ENCODE results near the gene STARD3. TPM values are rescaled to one million over a fixed set of nuclear protein-coding genes. Genes with fewer than 3 reads are reported as not detected.

Gene STARD3
- total and polyA plus RNA-seq, 2 of the 13 experiments (the other 11 are each of a cell fraction or from before 2014, with no cell fraction given), result 34.6 to 100 TPM

- TF ChIP-seq CERS6 (CRISPR knock-in tag; IDR thresholded peaks at IDR 0.05) (no peak), ZMAT5 (CRISPR knock-in tag; IDR thresholded peaks at IDR 0.05; ENCODE audit: borderline replicate concordance, low read depth) (no peak), ATF5 (CRISPR knock-in tag; IDR thresholded peaks at IDR 0.05; ENCODE audit: low read depth) (no peak), MEIS2 (CRISPR knock-in tag; IDR thresholded peaks at IDR 0.05) (peak; percentile 66), ZNF792 (CRISPR knock-in tag; IDR thresholded peaks at IDR 0.05) (peak; percentile 83), MATR3 (CRISPR knock-in tag; IDR thresholded peaks at IDR 0.05) (no peak), ZNF883 (CRISPR knock-in tag; IDR thresholded peaks at IDR 0.05; ENCODE audit: not compliant biosample characterization) (peak; percentile 57), HDAC1 (CRISPR knock-in tag; IDR thresholded peaks at IDR 0.05) (peak; percentile 94), ZNF350 (CRISPR knock-in tag; IDR thresholded peaks at IDR 0.05; ENCODE audit: borderline replicate concordance, low read depth) (peak; percentile 84; the same call in 1 of the 2 replicates), TP53 (CRISPR knock-in tag; conservative IDR thresholded peaks at IDR 0.05) (no peak; the same call in 1 of the 2 replicates), POLR2AphosphoS5 (IDR thresholded peaks at IDR 0.05; ENCODE audit: low read depth, low read length) (peak; percentile 93), NONO (IDR thresholded peaks at IDR 0.05) (no peak), NONO (CRISPR knock-in tag; conservative IDR thresholded peaks at IDR 0.05) (peak; percentile 72; the same call in 1 of the 2 replicates), IKZF4 (CRISPR knock-in tag; IDR thresholded peaks at IDR 0.05; ENCODE audit: borderline replicate concordance, low read depth, not compliant biosample characterization) (peak; percentile 85), ZEB1 (IDR thresholded peaks at IDR 0.05; ENCODE audit: insufficient replicate concordance, low read depth) (peak; percentile 64), ZNF354B (CRISPR knock-in tag; IDR thresholded peaks at IDR 0.05) (no peak), PAF1 (CRISPR knock-in tag; IDR thresholded peaks at IDR 0.05) (no peak), PRMT3 (CRISPR knock-in tag; IDR thresholded peaks at IDR 0.05; ENCODE audit: borderline replicate concordance, low read depth) (no peak), HNRNPL (IDR thresholded peaks at IDR 0.05; ENCODE audit: low read depth, low read length) (0 out of 2 replicates have a peak, but pooled peaks have one; percentile 25), ZNF180 (CRISPR knock-in tag; IDR thresholded peaks at IDR 0.05; ENCODE audit: borderline replicate concordance, low read depth) (no peak), ZNF333 (CRISPR knock-in tag; IDR thresholded peaks at IDR 0.05; ENCODE audit: borderline replicate concordance) (peak; percentile 91; the same call in 1 of the 2 replicates), GATA4 (IDR thresholded peaks at IDR 0.05; ENCODE audit: borderline replicate concordance, low read depth) (peak; percentile 61; the same call in 1 of the 2 replicates), ZNF260 (CRISPR knock-in tag; IDR thresholded peaks at IDR 0.05; ENCODE audit: borderline replicate concordance, low read depth) (no peak), CCAR2 (optimal IDR thresholded peaks at IDR 0.05; ENCODE audit: low read depth, low read length) (no peak), ZNF879 (CRISPR knock-in tag; IDR thresholded peaks at IDR 0.05) (no peak), ZNF737 (CRISPR knock-in tag; IDR thresholded peaks at IDR 0.05; ENCODE audit: borderline replicate concordance) (no peak), ZNF431 (CRISPR knock-in tag; IDR thresholded peaks at IDR 0.05; ENCODE audit: borderline replicate concordance, low read depth) (no peak), ELK4 (CRISPR knock-in tag; IDR thresholded peaks at IDR 0.05; ENCODE audit: borderline replicate concordance) (0 out of 2 replicates have a peak, but pooled peaks have one; percentile 66)
Observed at GRCh38 chr17:39636927-39637736, at the start of gene STARD3 (continued).

All from HepG2 (cell line).